Right lobe of liver (tissue), 6 donors: ENCODE measurements around the gene ANKS1B. TPM values are rescaled to one million over a fixed set of nuclear protein-coding genes. Genes with fewer than 3 reads are reported as not detected.
"Not testable (repeated sequence)": the region's sequence is repeated elsewhere in the genome, so short reads cannot be mapped to it uniquely, and the experiment has no call there.

ENCODE experiments used
- ATAC-seq, 4 donors: fragments of 200-7000 bp; cut with Tn5 transposase; one replicate each; pipeline ENCODE4 v1.9.1; 2020; ENCODE audit warnings: mild to moderate bottlenecking in 4 of 4, moderate library complexity in 4 of 4
- DNase-seq, 3 donors: peaks; one replicate each; pipeline ENCODE4 v3.0.0-alpha.2; 2020
- H3K27ac ChIP-seq, 3 donors: fragments of 200-600 bp; one replicate each; pipeline ENCODE4 v1.8.0; 2022
- H3K27me3 ChIP-seq, 2 donors: fragments of 200-600 bp; one replicate each; pipeline ENCODE4 v1.8.0; 2022
- H3K36me3 ChIP-seq, 4 donors: fragments of 200-600 bp; sonication (generic) in 1 of 4; one replicate each; pipeline versions ENCODE4 v1.5.1 to v1.8.0; 2017 to 2022; ENCODE audit warnings: control low read depth in 1 of 4
- H3K4me1 ChIP-seq, 4 donors: fragments of 200-600 bp; sonication (generic) in 1 of 4; one replicate each; pipeline versions ENCODE4 v1.5.1 to v1.8.0; 2017 to 2022; ENCODE audit warnings: control low read depth in 1 of 4
- H3K4me3 ChIP-seq, 3 donors: fragments of 200-600 bp; one replicate each; pipeline ENCODE4 v1.8.0; 2022
- H3K9me3 ChIP-seq, 4 donors: fragments of 200-600 bp; sonication (generic) in 1 of 4; one replicate each; pipeline versions ENCODE4 v1.5.1 to v1.8.0; 2017 to 2022; ENCODE audit warnings: control low read depth in 1 of 4
- CTCF ChIP-seq, 4 donors: fragments of 200-600 bp in 3 of 4; fragments of 450-650 bp in 1 of 4; IDR thresholded peaks; one replicate each; pipeline versions ENCODE4 v1.5.1 to v1.8.0; 2016 to 2022; ENCODE audit warnings: antibody characterized with exemption in 4 of 4, mild to moderate bottlenecking in 2 of 4
- POLR2A ChIP-seq: fragments of 450-650 bp; IDR thresholded peaks from one replicate; pipeline ENCODE4 v1.6.1; 2017; ENCODE audit warnings: antibody characterized with exemption, mild to moderate bottlenecking
- WGBS: methylation state at CpG from one replicate; pipeline ENCODE4 v1.1.6; 2018; ENCODE audit warnings: low coverage, low lambda C conversion rate; ENCODE audit not compliant: insufficient coverage; ENCODE audit errors: missing lambda C conversion rate; 5-methylcytosine and 5-hydroxymethylcytosine counted together
- intact Hi-C, 2 donors: fragments of 100-400 bp; cut with DNase I; formaldehyde crosslinking; loops; one replicate each; pipeline versions ENCODE4 v1.11.2 to v1.14.1; 2022
- total RNA-seq, 6 experiments: library from RNA; depleted of rRNA in 2 of 6; stranded (reverse); fragments of >200 nt in 2 of 6; fragmentation: NEBNext Ultra II Directional in 3 of 6; extraction: Animal tissue kit (Norgen Biotek cat#: 25700) in 3 of 6; gene quantifications; one replicate each; pipeline versions ENCODE4 v1.1.0 to v1.2.4, GENCODE V29; 2016 to 2023
- donor health status: DM: no; HTN: yes; CAD: no.
- donor health status: DM: no; HTN: no; CAD: no.
- donor health status: DM: no; HTN: no; CAD: no.
- donor health status: DM: no; HTN: yes; CAD: no.
- donor health status: DM: no; HTN: yes; CAD: no.

Gene ANKS1B
- total RNA-seq, 6 experiments from 2014 or later, result 0.17 to 1.9 (median 0.44) TPM; not detected in 1

GRCh38 chr12:99721715-99722275, 262.9 kb downstream of the ANKS1B start:
- DNase-seq (no peak), ATAC-seq (no peak)
- TF ChIP-seq CTCF (IDR thresholded peaks at IDR 0.05) (no peak), POLR2A (no peak)
- no peaks in the 10 kb centered on the region for H3K36me3 ChIP-seq
- H3K4me1 ChIP-seq, result no peaks in the 10 kb centered on the region
- H3K4me3 ChIP-seq, result no peak overlapping the region
- H3K27ac ChIP-seq, result no peak overlapping the region
- H3K27me3 ChIP-seq, result no peaks in the 10 kb centered on the region
- 40% methylated on average over 2 of the region's 2 CpGs for WGBS
- H3K9me3 ChIP-seq, result no peaks in the 10 kb centered on the region
- intact Hi-C loops, result no loop called here

GRCh38 chr12:99720083-99720465, 264.7 kb downstream of the ANKS1B start:
- H3K36me3 ChIP-seq, DNase-seq, H3K27ac ChIP-seq, intact Hi-C loops, H3K4me3 ChIP-seq, H3K4me1 ChIP-seq, H3K9me3 ChIP-seq, ATAC-seq, H3K27me3 ChIP-seq: not testable (repeated sequence)
- 43% methylated on average over 4 of the region's 4 CpGs for WGBS

- ATAC-seq, intact Hi-C loops: not testable (repeated sequence)
- WGBS, result 57% methylated on average over 8 of the region's 8 CpGs
Measured at GRCh38 chr12:99719411-99720082, 265.2 kb downstream of the ANKS1B start.

GRCh38 chr12:99715841-99716510, 268.8 kb downstream of the ANKS1B start:
- H3K9me3 ChIP-seq, DNase-seq, H3K27me3 ChIP-seq, H3K36me3 ChIP-seq, H3K27ac ChIP-seq, H3K4me1 ChIP-seq, intact Hi-C loops, H3K4me3 ChIP-seq, ATAC-seq: not testable (repeated sequence)
- WGBS, result 71% methylated on average over 16 of the region's 16 CpGs

More at GRCh38 chr12:99719411-99720082, 265.2 kb downstream of the ANKS1B start:
- not testable (repeated sequence) for H3K36me3 ChIP-seq, H3K27me3 ChIP-seq, H3K4me1 ChIP-seq, DNase-seq, H3K9me3 ChIP-seq, H3K27ac ChIP-seq, H3K4me3 ChIP-seq

- peak in 1 of 3 donors; percentile 59 for DNase-seq
- H3K9me3 ChIP-seq, H3K4me1 ChIP-seq, H3K27ac ChIP-seq, H3K4me3 ChIP-seq, H3K36me3 ChIP-seq, intact Hi-C loops, H3K27me3 ChIP-seq: not testable (repeated sequence)
- WGBS, result 77% methylated on average over 4 of the region's 4 CpGs
- peak in 1 of 4 donors; percentile 87 for ATAC-seq
Measured at GRCh38 chr12:99714921-99715320, 269.8 kb downstream of the ANKS1B start.

- H3K9me3 ChIP-seq, result no peaks in the 10 kb centered on the region
- no peak overlapping the region for H3K27ac ChIP-seq
- H3K4me3 ChIP-seq, result no peak overlapping the region
- H3K4me1 ChIP-seq, result no peaks in the 10 kb centered on the region
- WGBS, result 72% methylated on average over 3 of the region's 3 CpGs
- DNase-seq, result no peak
- intact Hi-C loops, result no loop called here
- TF ChIP-seq POLR2A, result no peak
- no peak for TF ChIP-seq CTCF (IDR thresholded peaks at IDR 0.05)
- H3K27me3 ChIP-seq, result no peaks in the 10 kb centered on the region
- no peak for ATAC-seq
- no peaks in the 10 kb centered on the region for H3K36me3 ChIP-seq
Measured at GRCh38 chr12:99713946-99714520, 270.7 kb downstream of the ANKS1B start.
